Neural cell (in vitro differentiated cells): ENCODE measurements around the gene TRAPPC3.

Experiments
- CTCF ChIP-seq: fragments of 450-650 bp; IDR thresholded peaks from 2 replicates; pipeline ENCODE4 v1.5.1; 2014; ENCODE audit warnings: antibody characterized with exemption, mild to moderate bottlenecking, moderate library complexity; ENCODE audit not compliant: poor library complexity, severe bottlenecking
- EZH2 ChIP-seq: fragments of 200-600, 300-800 bp; shearing (Covaris generic), sonication (generic); IDR thresholded peaks from 2 replicates; pipeline ENCODE4 v1.6.1; 2014; ENCODE audit warnings: antibody characterized with exemption, low read length, borderline replicate concordance, mild to moderate bottlenecking; ENCODE audit not compliant: insufficient read depth, poor library complexity, severe bottlenecking
- TAF1 ChIP-seq: IDR thresholded peaks from 2 replicates; pipeline ENCODE4 v1.6.1; 2012; ENCODE audit warnings: low read depth

- TF ChIP-seq CTCF, result no peak
- TF ChIP-seq TAF1, result no peak
- TF ChIP-seq EZH2, result no peak
Measured at GRCh38 chr1:36151134-36151844, 2.0 kb upstream of the TRAPPC3 start.
